CD4-positive, alpha-beta memory T cell (primary cell): ENCODE data around the gene PRKAG2. TPM values are rescaled to one million over a fixed set of nuclear protein-coding genes. Genes with fewer than 3 reads are reported as not detected.

Source experiments
- CTCF ChIA-PET: fragments of 350-600 bp; sonication (Branson Sonifier 250); formaldehyde crosslinking; loops from one replicate; lab custom pipeline; 2021; ENCODE audit warnings: inconsistent platforms; ENCODE audit not compliant: partially characterized antibody; lab: Charles Lee
- POLR2A ChIA-PET: fragments of 350-600 bp; sonication (Branson Sonifier 250); formaldehyde crosslinking; loops from one replicate; lab custom pipeline; 2021; ENCODE audit not compliant: partially characterized antibody; lab: Charles Lee
- DNase-seq, 5 donors: peaks; one replicate each; pipeline versions ENCODE4 v3.0.0 to v3.0.0-alpha.2; 2020 to 2022; ENCODE audit warnings: mixed read lengths in 1 of 5
- H3K27ac ChIP-seq: one replicate; pipeline ENCODE4 v1.7.0; 2013; ENCODE audit warnings: low read depth, low read length
- H3K27me3 ChIP-seq: 2 replicates; pipeline ENCODE4 v1.7.0; 2013; ENCODE audit warnings: mild to moderate bottlenecking, low read length, moderate library complexity; ENCODE audit not compliant: insufficient read depth
- H3K36me3 ChIP-seq: 2 replicates; pipeline ENCODE4 v1.7.0; 2013; ENCODE audit warnings: mild to moderate bottlenecking, low read length, moderate library complexity; ENCODE audit not compliant: insufficient read depth
- H3K4me1 ChIP-seq: 2 replicates; pipeline ENCODE4 v1.7.0; 2013; ENCODE audit warnings: mild to moderate bottlenecking, low read length, moderate library complexity; ENCODE audit not compliant: insufficient read depth
- H3K4me3 ChIP-seq, 2 donors: one replicate each; pipeline ENCODE4 v1.7.0; 2013; ENCODE audit warnings: low read length in 2 of 2, mild to moderate bottlenecking in 1 of 2
- H3K9me3 ChIP-seq, 2 donors: one replicate each; pipeline ENCODE4 v1.7.0; 2013; ENCODE audit warnings: low read length in 2 of 2, control low read depth in 1 of 2; ENCODE audit not compliant: control insufficient read depth in 1 of 2
- H3K27ac Mint-ChIP-seq, 7 donors: one replicate each; pipeline ENCODE4 v1.8.0; 2020 to 2021; ENCODE audit warnings: mixed read lengths in 7 of 7, mild to moderate bottlenecking in 6 of 7, inconsistent platforms in 3 of 7, moderate library complexity in 3 of 7
- H3K27me3 Mint-ChIP-seq, 2 donors: one replicate each; pipeline ENCODE4 v1.8.0; 2020 to 2021; ENCODE audit warnings: mixed read lengths in 2 of 2
- H3K36me3 Mint-ChIP-seq, 2 donors: one replicate each; pipeline ENCODE4 v1.8.0; 2020 to 2021; ENCODE audit warnings: mixed read lengths in 2 of 2, inconsistent platforms in 1 of 2, mild to moderate bottlenecking in 1 of 2
- H3K4me1 Mint-ChIP-seq, 4 donors: one replicate each; pipeline ENCODE4 v1.8.0; 2020 to 2021; ENCODE audit warnings: mixed read lengths in 4 of 4, mild to moderate bottlenecking in 1 of 4
- H3K4me3 Mint-ChIP-seq, 8 donors: one replicate each; pipeline ENCODE4 v1.8.0; 2020 to 2021; ENCODE audit warnings: mixed read lengths in 8 of 8, mild to moderate bottlenecking in 7 of 8, moderate library complexity in 6 of 8, inconsistent platforms in 3 of 8
- H3K9me3 Mint-ChIP-seq, 8 donors: one replicate each; pipeline ENCODE4 v1.8.0; 2020 to 2021; ENCODE audit warnings: mixed read lengths in 8 of 8, mild to moderate bottlenecking in 5 of 8, inconsistent platforms in 3 of 8, moderate library complexity in 1 of 8
- intact Hi-C: fragments of 100-400 bp; cut with micrococcal nuclease; formaldehyde crosslinking; loops from one replicate; pipeline ENCODE4 v1.15.1; 2023
- polyA plus RNA-seq, 2 donors: library from polyadenylated mRNA; unstranded; fragments of 300-500 nt; fragmentation: Illumina TruSeq; gene quantifications; one replicate each; pipeline ENCODE4 v1.2.3, GENCODE V29; 2021
- total RNA-seq, 2 experiments: library from RNA; stranded (reverse); gene quantifications; one replicate each; pipeline ENCODE4 v1.2.3, GENCODE V29; 2021

The PRKAG2 gene
- total and polyA plus RNA-seq, 4 experiments from 2014 or later = 27.4 to 61.0 (median 47.4) TPM

GRCh38 chr7:151833213-151833651, 43.7 kb downstream of the PRKAG2 start:
- Mint-ChIP-seq H3K9me3 (no peaks in the 10 kb centered on the region), H3K4me1 (peaks cover 21 to 45% (median 38%) of the 10 kb centered on the region in 4 donors), H3K27me3 (no peaks in the 10 kb centered on the region), H3K36me3 (peaks cover 0 to 3% of the 10 kb centered on the region in 2 donors), H3K4me3 (peak overlapping the region in 1 of 8 donors; percentile 50), H3K27ac (peak overlapping the region in 2 of 7 donors; percentile 56 to 81)
- intact Hi-C loops = no loop called here
- Histone ChIP-seq H3K36me3 (no peaks in the 10 kb centered on the region), H3K9me3 (no peaks in the 10 kb centered on the region), H3K4me1 (peaks cover 21% of the 10 kb centered on the region), H3K27ac (no peak overlapping the region), H3K27me3 (no peaks in the 10 kb centered on the region), H3K4me3 (no peak overlapping the region)
- DNase-seq = no peak
- CTCF ChIA-PET = no interaction called here
- POLR2A ChIA-PET = no interaction called here

- ChIA-PET CTCF (no interaction called here), POLR2A (no interaction called here)
- H3K4me1 ChIP-seq = peaks cover 16% of the 10 kb centered on the region
- Mint-ChIP-seq H3K4me3 (peak overlapping the region in 1 of 8 donors; percentile 10), H3K9me3 (no peaks in the 10 kb centered on the region), H3K4me1 (peaks cover 23 to 42% (median 37%) of the 10 kb centered on the region in 4 donors), H3K27me3 (no peaks in the 10 kb centered on the region), H3K27ac (no peak overlapping the region), H3K36me3 (peaks cover 0 to 3% of the 10 kb centered on the region in 2 donors)
- H3K4me3 ChIP-seq = no peak overlapping the region
- H3K27me3 ChIP-seq = no peaks in the 10 kb centered on the region
- DNase-seq = no peak
- H3K9me3 ChIP-seq = no peaks in the 10 kb centered on the region
- no peaks in the 10 kb centered on the region for H3K36me3 ChIP-seq
- H3K27ac ChIP-seq = no peak overlapping the region
- intact Hi-C loops = no loop called here
Observed at GRCh38 chr7:151832656-151833055, 44.3 kb downstream of the PRKAG2 start.

GRCh38 chr7:151832138-151832537, 44.8 kb downstream of the PRKAG2 start:
- Mint-ChIP-seq H3K9me3 (no peaks in the 10 kb centered on the region), H3K27me3 (no peaks in the 10 kb centered on the region), H3K4me1 (peaks cover 24 to 43% (median 36%) of the 10 kb centered on the region in 4 donors), H3K36me3 (peaks cover 0 to 3% of the 10 kb centered on the region in 2 donors), H3K4me3 (no peak overlapping the region), H3K27ac (no peak overlapping the region)
- peaks cover 16% of the 10 kb centered on the region for H3K4me1 ChIP-seq
- H3K27ac ChIP-seq = no peak overlapping the region
- no peak for DNase-seq
- no peak overlapping the region for H3K4me3 ChIP-seq
- POLR2A ChIA-PET = no interaction called here
- no peaks in the 10 kb centered on the region for H3K9me3 ChIP-seq
- intact Hi-C loops = no loop called here
- CTCF ChIA-PET = no interaction called here
- H3K36me3 ChIP-seq = no peaks in the 10 kb centered on the region
- no peaks in the 10 kb centered on the region for H3K27me3 ChIP-seq

- DNase-seq = no peak
- CTCF ChIA-PET = no interaction called here
Observed at GRCh38 chr7:151831606-151832005, 45.3 kb downstream of the PRKAG2 start.

GRCh38 chr7:151830121-151830830, 46.6 kb downstream of the PRKAG2 start:
- no peak for DNase-seq
- H3K27ac ChIP-seq = no peak overlapping the region
- peaks cover 19 to 49% (median 32%) of the 10 kb centered on the region in 4 donors for H3K4me1 Mint-ChIP-seq
- H3K36me3 ChIP-seq = no peaks in the 10 kb centered on the region
- intact Hi-C loops = no loop called here
- CTCF ChIA-PET = interaction anchor here (0.7 kb wide), 1 partner anchor 30 kb away, joined by 3 read pairs; no protein-coding TSS in a partner anchor
- POLR2A ChIA-PET = no interaction called here
- H3K9me3 ChIP-seq = no peaks in the 10 kb centered on the region
- H3K4me3 ChIP-seq = no peak overlapping the region
- H3K27me3 ChIP-seq = no peaks in the 10 kb centered on the region
- H3K27me3 Mint-ChIP-seq = no peaks in the 10 kb centered on the region
- H3K4me3 Mint-ChIP-seq = no peak overlapping the region
- no peak overlapping the region for H3K27ac Mint-ChIP-seq
- no peaks in the 10 kb centered on the region for H3K9me3 Mint-ChIP-seq
- H3K36me3 Mint-ChIP-seq = peaks cover 0 to 3% of the 10 kb centered on the region in 2 donors
- peaks cover 16% of the 10 kb centered on the region for H3K4me1 ChIP-seq

More at GRCh38 chr7:151831606-151832005, 45.3 kb downstream of the PRKAG2 start:
- Mint-ChIP-seq H3K27me3 (no peaks in the 10 kb centered on the region), H3K27ac (no peak overlapping the region), H3K4me3 (peak overlapping the region in 1 of 8 donors; percentile 20), H3K4me1 (peaks cover 24 to 43% (median 35%) of the 10 kb centered on the region in 4 donors), H3K9me3 (no peaks in the 10 kb centered on the region), H3K36me3 (peaks cover 0 to 3% of the 10 kb centered on the region in 2 donors)
- H3K27me3 ChIP-seq = no peaks in the 10 kb centered on the region
- POLR2A ChIA-PET = no interaction called here
- H3K4me3 ChIP-seq = no peak overlapping the region
- H3K36me3 ChIP-seq = no peaks in the 10 kb centered on the region
- no peaks in the 10 kb centered on the region for H3K9me3 ChIP-seq
- peaks cover 16% of the 10 kb centered on the region for H3K4me1 ChIP-seq
- intact Hi-C loops = no loop called here
- no peak overlapping the region for H3K27ac ChIP-seq

GRCh38 chr7:151829707-151830106, 47.2 kb downstream of the PRKAG2 start:
- intact Hi-C loops = no loop called here
- H3K27me3 Mint-ChIP-seq = no peaks in the 10 kb centered on the region
- POLR2A ChIA-PET = no interaction called here

GRCh38 chr7:151827620-151828019, 49.3 kb downstream of the PRKAG2 start:
- H3K27me3 Mint-ChIP-seq = no peaks in the 10 kb centered on the region
- DNase-seq = no peak
- Histone ChIP-seq H3K36me3 (no peaks in the 10 kb centered on the region), H3K27ac (no peak overlapping the region), H3K9me3 (no peaks in the 10 kb centered on the region), H3K4me3 (no peak overlapping the region), H3K4me1 (no peaks in the 10 kb centered on the region), H3K27me3 (no peaks in the 10 kb centered on the region)
- POLR2A ChIA-PET = no interaction called here
- peaks cover 0 to 3% of the 10 kb centered on the region in 2 donors for H3K36me3 Mint-ChIP-seq
- H3K9me3 Mint-ChIP-seq = no peaks in the 10 kb centered on the region
- H3K27ac Mint-ChIP-seq = no peak overlapping the region
- intact Hi-C loops = no loop called here
- H3K4me3 Mint-ChIP-seq = no peak overlapping the region
- peaks cover 9 to 24% (median 16%) of the 10 kb centered on the region in 4 donors for H3K4me1 Mint-ChIP-seq
- CTCF ChIA-PET = no interaction called here

More at GRCh38 chr7:151829707-151830106, 47.2 kb downstream of the PRKAG2 start:
- Histone ChIP-seq H3K36me3 (no peaks in the 10 kb centered on the region), H3K4me1 (peaks cover 14% of the 10 kb centered on the region), H3K27ac (no peak overlapping the region), H3K4me3 (no peak overlapping the region), H3K9me3 (no peaks in the 10 kb centered on the region), H3K27me3 (no peaks in the 10 kb centered on the region)
- CTCF ChIA-PET = interaction anchor here (0.7 kb wide), 1 partner anchor 31 kb away, joined by 3 read pairs; no protein-coding TSS in a partner anchor
- no peak overlapping the region for H3K27ac Mint-ChIP-seq
- H3K4me3 Mint-ChIP-seq = no peak overlapping the region
- peaks cover 0 to 3% of the 10 kb centered on the region in 2 donors for H3K36me3 Mint-ChIP-seq
- peaks cover 18 to 45% (median 29%) of the 10 kb centered on the region in 4 donors for H3K4me1 Mint-ChIP-seq
- no peaks in the 10 kb centered on the region for H3K9me3 Mint-ChIP-seq
- no peak for DNase-seq
